ENCODE data around the gene MR1.

MR1 gene

DNA sequence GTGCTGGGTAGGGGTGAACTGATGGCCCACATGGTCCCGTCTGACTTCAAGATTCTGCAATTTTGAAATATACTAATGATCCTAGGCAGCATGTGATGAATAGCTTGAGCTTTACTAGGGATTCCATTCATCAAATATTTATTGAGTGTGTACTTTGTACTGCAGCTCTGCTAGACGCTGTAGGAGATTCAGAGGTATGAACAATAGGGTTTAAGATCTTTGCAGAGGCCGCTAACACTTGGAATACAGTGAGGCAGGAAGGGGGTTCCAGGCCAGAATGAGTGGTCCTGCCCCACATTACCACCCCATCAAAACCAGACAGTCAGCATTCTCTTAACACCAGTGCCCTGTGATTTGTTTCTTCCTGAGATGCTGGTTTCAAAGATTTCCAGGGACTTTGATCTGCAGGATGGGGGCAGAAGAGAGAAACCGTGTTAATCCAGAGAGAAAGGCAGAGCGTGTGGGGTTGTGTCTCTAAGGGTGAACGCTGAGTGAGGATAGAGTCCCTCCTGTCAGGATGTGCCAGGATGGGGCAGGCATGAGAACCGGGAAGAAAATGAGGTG is 74.6 kb downstream of the MR1 start:
- no peak for DNase-seq (ENCODE audit: low read depth)

DNA sequence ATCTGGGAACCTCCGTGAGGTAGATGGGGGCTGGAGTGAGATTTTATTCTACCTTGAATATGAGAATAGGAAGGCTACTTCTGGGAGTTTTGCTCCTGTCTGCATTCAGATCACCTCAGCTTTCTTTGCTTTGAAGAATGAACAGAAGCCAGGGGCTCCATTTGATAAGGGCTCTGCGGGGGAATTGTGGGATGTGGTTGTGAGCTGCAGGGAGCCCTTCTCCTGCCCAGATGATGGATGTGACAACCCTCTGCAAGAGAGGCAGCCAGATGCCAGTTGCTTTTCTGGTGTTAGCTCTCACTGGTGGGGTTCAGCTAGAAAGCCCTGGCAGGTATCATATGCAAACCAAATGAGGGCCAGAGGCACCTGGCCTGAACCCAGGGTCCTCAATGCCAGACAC is 76.2 kb downstream of the MR1 start:
- no peak for DNase-seq (ENCODE audit: low read depth)

Data from activated T-cell treated with anti-CD3 and anti-CD28 coated beads for 1 hour (primary cell).